HG03103 (cell line): ENCODE measurements around the gene STK32C.
"Not testable (repeated sequence)": the region's sequence is repeated elsewhere in the genome, so short reads cannot be mapped to it uniquely, and the experiment has no call there.

ENCODE experiments used
- ATAC-seq: cut with Tn5 transposase; IDR thresholded peaks from one replicate; pipeline ENCODE4 v1.9.1; 2021; ENCODE audit warnings: low read depth; ENCODE audit not compliant: unreplicated experiment

The STK32C gene

DNA sequence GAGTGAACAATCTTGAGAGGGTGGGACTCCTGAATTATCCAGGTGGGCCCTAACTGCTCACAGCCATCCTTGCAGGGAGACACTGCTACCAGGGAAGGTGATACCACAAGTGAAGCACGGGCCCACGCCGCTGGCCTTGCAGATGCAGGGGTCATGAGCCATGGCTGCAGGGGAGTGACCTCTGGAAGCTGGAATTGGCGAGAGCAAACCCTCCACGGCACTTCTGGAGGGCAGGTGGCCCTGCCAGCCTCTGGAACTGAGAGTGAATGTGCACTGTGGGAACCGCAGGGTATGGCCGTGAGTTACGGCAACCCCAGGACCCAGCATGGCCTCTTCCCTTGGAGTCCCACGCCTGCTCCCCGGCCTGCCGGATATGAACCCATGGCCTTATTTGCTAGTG, 37.5 kb downstream of the STK32C start:
- ATAC-seq, result no peak

GRCh38 chr10:132269266-132270230, 38.2 kb downstream of the STK32C start:
- ATAC-seq, result no peak

- not testable (repeated sequence) for ATAC-seq
These were observed 39.8 kb downstream of the STK32C start for GRCh38 chr10:132267916-132268315.

- no peak for ATAC-seq
These were observed 41.1 kb downstream of the STK32C start for GRCh38 chr10:132266594-132267161.

- ATAC-seq, result no peak
These were observed 41.8 kb downstream of the STK32C start for GRCh38 chr10:132265890-132266496.

DNA sequence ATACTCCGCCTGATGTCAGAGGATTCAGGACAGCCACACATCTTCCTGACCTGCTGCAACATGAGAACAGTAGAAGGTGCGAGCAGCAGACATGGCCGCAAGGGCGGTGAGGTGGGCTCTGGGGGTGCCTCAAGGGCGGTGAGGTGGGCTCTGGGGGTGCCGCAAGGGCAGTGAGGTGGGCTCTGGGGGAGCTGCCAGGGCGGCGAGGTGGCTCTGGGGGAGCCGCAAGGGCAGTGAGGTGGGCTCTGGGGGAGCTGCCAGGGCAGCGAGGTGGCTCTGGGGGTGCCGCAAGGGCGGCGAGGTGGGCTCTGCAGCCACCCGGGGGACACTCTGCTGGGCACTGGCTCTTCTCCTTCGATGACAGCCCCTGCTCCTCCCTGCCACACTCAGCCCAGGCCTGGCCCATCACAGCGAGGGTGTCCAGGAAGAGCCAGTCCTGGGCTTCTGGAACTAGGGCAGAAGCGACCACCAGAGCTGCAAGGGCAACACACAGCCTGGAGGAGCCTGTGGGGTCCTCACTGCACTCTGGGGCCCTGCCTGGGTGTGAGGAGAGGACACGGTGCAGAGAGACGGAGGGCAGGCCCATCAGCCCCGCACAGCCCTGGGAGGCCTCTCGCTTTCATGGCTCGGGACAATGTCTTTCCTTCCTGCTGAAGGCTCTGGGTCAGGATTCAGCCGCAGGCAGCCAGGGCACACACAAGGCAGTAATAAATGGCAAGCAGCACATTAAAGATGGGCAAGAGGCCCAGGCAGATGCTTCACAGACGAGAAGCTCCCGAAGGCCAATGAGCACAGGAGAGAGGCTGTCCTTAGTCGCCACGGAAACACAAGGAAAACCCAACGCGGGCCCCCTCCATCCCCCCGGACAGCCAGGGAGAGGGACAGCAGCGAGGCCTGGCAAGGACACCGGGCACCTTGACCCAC, 42.5 kb downstream of the STK32C start:
- no peak for ATAC-seq

GRCh38 chr10:132264306-132264950, 43.3 kb downstream of the STK32C start:
- ATAC-seq, result no peak

- ATAC-seq, result no peak
These were observed 43.9 kb downstream of the STK32C start for GRCh38 chr10:132263866-132264265.

- ATAC-seq, result no peak
These were observed 47.9 kb downstream of the STK32C start for GRCh38 chr10:132259702-132260482.

DNA sequence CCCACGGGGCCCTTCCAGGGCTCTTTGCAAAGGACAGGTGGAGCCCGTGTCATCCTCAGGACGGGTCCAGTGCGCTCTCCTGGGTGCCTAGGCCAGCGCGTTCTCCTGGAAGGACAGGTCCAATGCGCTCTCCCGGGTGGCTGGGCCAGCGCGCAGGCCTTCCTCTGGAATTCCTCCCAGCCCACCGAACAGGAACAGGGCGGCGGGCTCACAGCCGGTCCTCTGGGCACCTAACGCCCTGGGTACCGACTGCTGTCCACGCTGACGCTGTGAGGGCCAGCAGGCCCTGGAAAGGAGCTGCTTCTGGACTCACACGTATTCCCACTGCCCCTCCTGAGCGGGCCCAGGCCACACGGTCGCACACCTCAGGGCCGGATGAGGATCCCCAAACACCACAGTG, 49.3 kb downstream of the STK32C start:
- no peak for ATAC-seq

DNA sequence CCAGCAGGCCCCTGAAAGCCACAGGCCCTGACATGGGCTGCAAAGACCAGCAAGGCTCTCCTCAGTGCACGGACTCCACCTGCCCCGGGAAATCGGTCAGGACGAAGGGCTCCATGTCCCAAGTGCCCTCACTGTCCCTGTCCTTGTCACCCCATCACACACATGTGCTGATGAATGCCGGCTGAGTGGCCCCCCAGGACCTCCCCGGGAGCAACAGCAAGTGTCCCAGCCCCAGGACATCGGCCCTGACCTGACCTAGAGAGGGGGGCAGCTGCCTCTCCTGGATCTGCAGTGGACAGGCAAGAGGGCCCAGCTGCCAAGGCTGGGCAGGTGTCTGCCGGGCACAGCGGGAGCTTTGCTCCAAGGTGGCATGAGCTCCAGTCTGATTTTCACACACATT, 49.8 kb downstream of the STK32C start:
- ATAC-seq, result no peak

GRCh38 chr10:132257271-132257670, 50.5 kb downstream of the STK32C start:
- ATAC-seq, result no peak

DNA sequence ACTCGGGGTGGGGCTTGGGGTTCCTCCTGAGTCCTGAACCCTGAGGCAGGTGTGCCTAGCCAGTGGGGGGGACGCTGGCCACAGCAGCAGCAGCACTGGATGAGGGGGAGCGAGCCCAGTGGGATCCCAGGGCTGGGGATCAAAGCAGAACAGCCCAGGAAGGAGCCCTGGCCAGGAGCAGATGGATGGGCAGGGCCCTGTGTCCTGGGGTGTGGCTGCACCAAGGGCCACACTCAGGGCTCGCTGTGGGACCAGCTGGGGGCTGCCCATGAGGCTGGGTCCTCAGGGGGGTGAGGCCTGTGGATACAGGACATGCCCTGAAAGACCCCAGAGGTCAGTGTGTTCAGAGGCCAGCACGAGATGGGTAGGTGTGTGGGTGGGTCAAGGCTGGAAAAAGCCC, 50.9 kb downstream of the STK32C start:
- ATAC-seq, result no peak

GRCh38 chr10:132255489-132256344, 52.0 kb downstream of the STK32C start:
- ATAC-seq, result no peak

GRCh38 chr10:132254841-132255240, 52.9 kb downstream of the STK32C start:
- no peak for ATAC-seq

- no peak for ATAC-seq
These were observed 54.6 kb downstream of the STK32C start for GRCh38 chr10:132253092-132253687.

DNA sequence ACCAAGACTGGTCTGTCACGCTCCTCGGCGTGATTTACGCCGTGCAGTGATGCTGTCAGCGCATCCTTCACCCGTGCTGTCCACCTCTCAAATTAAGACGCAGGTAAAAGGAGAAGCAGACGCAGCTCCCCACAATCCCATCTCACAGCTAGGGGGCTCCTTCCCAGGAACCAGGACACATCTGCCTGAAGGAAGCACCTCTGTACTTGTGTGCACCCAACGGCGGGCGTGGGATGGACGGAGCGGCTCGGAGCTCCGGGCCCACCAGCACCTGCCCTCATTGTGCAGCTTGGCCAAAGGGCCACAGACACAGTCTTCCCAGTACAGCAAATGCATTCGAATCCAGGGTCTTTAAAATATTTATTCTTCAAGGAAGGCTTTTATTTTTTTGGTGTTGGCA, 55.3 kb downstream of the STK32C start:
- no peak for ATAC-seq

- no peak for ATAC-seq
These were observed 55.8 kb downstream of the STK32C start for GRCh38 chr10:132251928-132252327.
